Psoas muscle (tissue), 8 donors: ENCODE data around the gene ICAM3. TPM values are rescaled to one million over a fixed set of nuclear protein-coding genes. Genes with fewer than 3 reads are reported as not detected.

Experiments
- ATAC-seq, 4 donors: fragments of 200-7000 bp; cut with Tn5 transposase; one replicate each; pipeline ENCODE4 v1.9.1; 2020; ENCODE audit warnings: moderate library complexity in 3 of 4, mild to moderate bottlenecking in 2 of 4
- DNase-seq, 2 donors: peaks; one replicate each; pipeline ENCODE4 v3.0.0-alpha.2; 2020
- H3K27ac ChIP-seq: fragments of 200-600 bp; one replicate; pipeline ENCODE4 v1.8.0; 2022
- H3K27me3 ChIP-seq, 3 donors: fragments of 200-600 bp in 1 of 3; one replicate each; pipeline versions ENCODE4 v1.6.1 to v1.8.0; 2013 to 2022; ENCODE audit warnings: low read length in 2 of 3, mild to moderate bottlenecking in 2 of 3, moderate library complexity in 1 of 3; ENCODE audit not compliant: insufficient read depth in 3 of 3
- H3K36me3 ChIP-seq, 2 donors: fragments of 200-600 bp in 1 of 2; one replicate each; pipeline versions ENCODE4 v1.6.1 to v1.8.0; 2013 to 2022; ENCODE audit warnings: low read depth in 1 of 2, mild to moderate bottlenecking in 1 of 2, moderate library complexity in 1 of 2; ENCODE audit not compliant: insufficient read depth in 1 of 2
- H3K4me1 ChIP-seq: fragments of 200-600 bp; one replicate; pipeline ENCODE4 v1.8.0; 2022
- H3K4me3 ChIP-seq: fragments of 200-600 bp; one replicate; pipeline ENCODE4 v1.8.0; 2022; ENCODE audit warnings: mild to moderate bottlenecking
- H3K9me3 ChIP-seq: fragments of 200-600 bp; one replicate; pipeline ENCODE4 v1.8.0; 2022
- WGBS, 3 donors: extraction: QIAGEN DNeasy Blood & Tissue Kit; methylation state at CpG; one replicate each; pipeline versions ENCODE4 v1.1.6 to v1.1.7; 2013; 5-methylcytosine and 5-hydroxymethylcytosine counted together
- intact Hi-C, 2 donors: fragments of 100-400 bp; cut with DNase I; formaldehyde crosslinking; loops; one replicate each; pipeline versions ENCODE4 v1.11.0 to v1.14.2; 2022
- polyA plus RNA-seq, 3 donors: library from polyadenylated mRNA; stranded (reverse); fragments of 200-250 nt; gene quantifications; one replicate each; pipeline ENCODE4 v1.2.3, GENCODE V29; 2013
- total RNA-seq, 4 donors: library from RNA; stranded (reverse); fragmentation: NEBNext Ultra II Directional in 2 of 4; extraction: Animal tissue kit (Norgen Biotek cat#: 25700) in 2 of 4; gene quantifications; one replicate each; pipeline versions ENCODE4 v1.2.1 to v1.2.4, GENCODE V29; 2021 to 2023
- TF ChIP-seq, protein P1 (sequence below): fragments of 200-600 bp; IDR thresholded peaks from one replicate; pipeline ENCODE4 v1.8.0; 2022; ENCODE audit warnings: antibody characterized with exemption
- donor health status: healthy with polysubstance abuse.
- donor health status: DM: no; HTN: no; CAD: no; lungs with moderate emphysema.
- donor health status: Bipolar disorder and iron deficiency.
- donor health status: healthy.
- donor health status: DM: yes; HTN: yes; CAD: no.
- donor health status: DM: no; HTN: no; CAD: no.
- donor health status: DM: no; HTN: no; CAD: no.
- donor health status: DM: yes; HTN: yes; CAD: no.

The ICAM3 gene
- total and polyA plus RNA-seq, 7 donors, result 6.4 to 10.1 (median 8.4) TPM

GRCh38 chr19:10285393-10285792 is 54.0 kb downstream of the ICAM3 start:
- TF ChIP-seq, protein P1, sequence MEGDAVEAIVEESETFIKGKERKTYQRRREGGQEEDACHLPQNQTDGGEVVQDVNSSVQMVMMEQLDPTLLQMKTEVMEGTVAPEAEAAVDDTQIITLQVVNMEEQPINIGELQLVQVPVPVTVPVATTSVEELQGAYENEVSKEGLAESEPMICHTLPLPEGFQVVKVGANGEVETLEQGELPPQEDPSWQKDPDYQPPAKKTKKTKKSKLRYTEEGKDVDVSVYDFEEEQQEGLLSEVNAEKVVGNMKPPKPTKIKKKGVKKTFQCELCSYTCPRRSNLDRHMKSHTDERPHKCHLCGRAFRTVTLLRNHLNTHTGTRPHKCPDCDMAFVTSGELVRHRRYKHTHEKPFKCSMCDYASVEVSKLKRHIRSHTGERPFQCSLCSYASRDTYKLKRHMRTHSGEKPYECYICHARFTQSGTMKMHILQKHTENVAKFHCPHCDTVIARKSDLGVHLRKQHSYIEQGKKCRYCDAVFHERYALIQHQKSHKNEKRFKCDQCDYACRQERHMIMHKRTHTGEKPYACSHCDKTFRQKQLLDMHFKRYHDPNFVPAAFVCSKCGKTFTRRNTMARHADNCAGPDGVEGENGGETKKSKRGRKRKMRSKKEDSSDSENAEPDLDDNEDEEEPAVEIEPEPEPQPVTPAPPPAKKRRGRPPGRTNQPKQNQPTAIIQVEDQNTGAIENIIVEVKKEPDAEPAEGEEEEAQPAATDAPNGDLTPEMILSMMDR, result no peak
- no peak for ATAC-seq
- Histone ChIP-seq H3K27ac (no peak overlapping the region), H3K9me3 (no peaks in the 10 kb centered on the region), H3K4me1 (peaks cover 21% of the 10 kb centered on the region), H3K36me3 (peaks cover 0 to 12% of the 10 kb centered on the region in 2 donors), H3K27me3 (peaks cover 0 to 42% (median 19%) of the 10 kb centered on the region in 3 donors), H3K4me3 (no peak overlapping the region)
- intact Hi-C loops, result no loop called here
- 93 to 94% (median 93%) methylated on average over 4 of the region's 4 CpGs for WGBS, 3 donors
- DNase-seq, result no peak

DNA sequence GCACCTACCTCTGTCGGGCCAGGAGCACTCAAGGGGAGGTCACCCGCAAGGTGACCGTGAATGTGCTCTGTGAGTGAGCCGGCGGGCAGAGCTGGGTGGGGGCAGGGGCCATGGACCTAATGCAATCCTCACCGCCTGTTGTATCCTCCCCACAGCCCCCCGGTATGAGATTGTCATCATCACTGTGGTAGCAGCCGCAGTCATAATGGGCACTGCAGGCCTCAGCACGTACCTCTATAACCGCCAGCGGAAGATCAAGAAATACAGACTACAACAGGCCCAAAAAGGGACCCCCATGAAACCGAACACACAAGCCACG is 54.5 kb downstream of the ICAM3 start:
- Histone ChIP-seq H3K9me3 (no peaks in the 10 kb centered on the region), H3K4me3 (no peak overlapping the region), H3K27me3 (peaks cover 0 to 37% (median 16%) of the 10 kb centered on the region in 3 donors), H3K4me1 (peaks cover 16% of the 10 kb centered on the region), H3K36me3 (peaks cover 0 to 12% of the 10 kb centered on the region in 2 donors), H3K27ac (no peak overlapping the region)
- 94 to 96% (median 95%) methylated on average over 13 of the region's 13 CpGs for WGBS, 3 donors
- ATAC-seq (no peak), DNase-seq (no peak)
- TF ChIP-seq, protein P1, result no peak
- intact Hi-C loops, result no loop called here

- H3K4me3 ChIP-seq, result no peak overlapping the region
- ATAC-seq (no peak), DNase-seq (no peak)
- peaks cover 11% of the 10 kb centered on the region for H3K4me1 ChIP-seq
- peaks cover 0 to 31% (median 13%) of the 10 kb centered on the region in 3 donors for H3K27me3 ChIP-seq
- 88 to 91% (median 89%) methylated on average over 34 of the region's 34 CpGs for WGBS, 3 donors
- H3K36me3 ChIP-seq, result peaks cover 0 to 12% of the 10 kb centered on the region in 2 donors
- TF ChIP-seq, protein P1, result no peak
- intact Hi-C loops, result no loop called here
- H3K9me3 ChIP-seq, result no peaks in the 10 kb centered on the region
- H3K27ac ChIP-seq, result no peak overlapping the region
Observed at GRCh38 chr19:10284065-10284959, 55.1 kb downstream of the ICAM3 start.

Other genes with a start within 250 kb of the ICAM3 start
- gene ANGPTL6, start 236.9 kb downstream of the ICAM3 start, total RNA-seq, result not detected
- gene ANGPTL6, start 236.9 kb downstream of the ICAM3 start, polyA plus RNA-seq, result under 1 TPM in 2 of 3 donors, not detected in 1; 0.18 to 0.20 TPM
- gene PPAN, start 233.3 kb downstream of the ICAM3 start, total RNA-seq, result 10 to 100 TPM; 29.3 to 70.6 (median 59.1) TPM
- 10 to 100 TPM; 48.4 to 93.4 (median 60.8) TPM for gene PPAN, start 233.3 kb downstream of the ICAM3 start, polyA plus RNA-seq
- gene P2RY11, start 227.9 kb downstream of the ICAM3 start, total RNA-seq, result 10 to 100 TPM; 11.0 to 18.5 (median 14.6) TPM
- 10 to 100 TPM in 1 of 3 donors, 1 to 10 TPM in 2; 4.0 to 15.7 (median 6.0) TPM for gene P2RY11, start 227.9 kb downstream of the ICAM3 start, polyA plus RNA-seq
- 100 to 1,000 TPM; 278 to 337 (median 305) TPM for gene EIF3G, start 219.7 kb downstream of the ICAM3 start, total RNA-seq
- 100 to 1,000 TPM; 257 to 358 (median 311) TPM for gene EIF3G, start 219.7 kb downstream of the ICAM3 start, polyA plus RNA-seq
- 10 to 100 TPM; 11.1 to 20.2 (median 16.2) TPM for gene DNMT1, start 144.7 kb downstream of the ICAM3 start, total RNA-seq
- 10 to 100 TPM in 2 of 3 donors, 1 to 10 TPM in 1; 7.1 to 25.2 (median 13.5) TPM for gene DNMT1, start 144.7 kb downstream of the ICAM3 start, polyA plus RNA-seq
- 1 to 10 TPM; 1.1 to 2.0 (median 1.6) TPM for gene S1PR2, start 108.3 kb downstream of the ICAM3 start, total RNA-seq
- gene S1PR2, start 108.3 kb downstream of the ICAM3 start, polyA plus RNA-seq, result under 1 TPM; 0.17 to 0.59 (median 0.36) TPM
- gene MRPL4, start 87.4 kb downstream of the ICAM3 start, total RNA-seq, result 10 to 100 TPM; 54.9 to 94.0 (median 58.9) TPM
- 100 to 1,000 TPM in 1 of 3 donors, 10 to 100 TPM in 2; 78.1 to 191 (median 79.9) TPM for gene MRPL4, start 87.4 kb downstream of the ICAM3 start, polyA plus RNA-seq
- gene ICAM1, start 68.5 kb downstream of the ICAM3 start, total RNA-seq, result 1 to 10 TPM; 3.7 to 8.0 (median 6.9) TPM
- 1 to 10 TPM; 2.7 to 7.5 (median 3.3) TPM for gene ICAM1, start 68.5 kb downstream of the ICAM3 start, polyA plus RNA-seq
- gene ICAM4, start 52.7 kb downstream of the ICAM3 start, total RNA-seq, result under 1 TPM in 1 of 4 donors, not detected in 3; 0.47 TPM
- gene ICAM4, start 52.7 kb downstream of the ICAM3 start, polyA plus RNA-seq, result under 1 TPM in 2 of 3 donors, not detected in 1; 0.04 to 0.18 TPM
- under 1 TPM in 2 of 4 donors, not detected in 2; 0.13 to 0.22 TPM for gene ICAM5, start 49.7 kb downstream of the ICAM3 start, total RNA-seq
- gene ICAM5, start 49.7 kb downstream of the ICAM3 start, polyA plus RNA-seq, result under 1 TPM in 2 of 3 donors, not detected in 1; 0.04 TPM
- gene ZGLP1, start 29.8 kb downstream of the ICAM3 start, total RNA-seq, result 1 to 10 TPM in 1 of 4 donors, under 1 TPM in 2, not detected in 1; 0.59 to 2.9 (median 0.69) TPM
- gene ZGLP1, start 29.8 kb downstream of the ICAM3 start, polyA plus RNA-seq, result 1 to 10 TPM in 1 of 3 donors, under 1 TPM in 2; 0.69 to 1.6 (median 1.00) TPM
- 10 to 100 TPM; 16.0 to 21.8 (median 18.3) TPM for gene FDX2, start 23.6 kb downstream of the ICAM3 start, total RNA-seq
- 10 to 100 TPM; 30.7 to 52.5 (median 39.6) TPM for gene FDX2, start 23.6 kb downstream of the ICAM3 start, polyA plus RNA-seq
- gene RAVER1, start 6.1 kb downstream of the ICAM3 start, total RNA-seq, result 10 to 100 TPM in 2 of 4 donors, 1 to 10 TPM in 2; 7.9 to 11.2 (median 9.9) TPM
- gene RAVER1, start 6.1 kb downstream of the ICAM3 start, polyA plus RNA-seq, result 1 to 10 TPM; 4.3 to 8.2 (median 4.8) TPM
- 10 to 100 TPM; 37.1 to 57.6 (median 40.4) TPM for gene TYK2, start 40.9 kb upstream of the ICAM3 start, total RNA-seq
- gene TYK2, start 40.9 kb upstream of the ICAM3 start, polyA plus RNA-seq, result 10 to 100 TPM; 40.7 to 58.8 (median 41.7) TPM
- 100 to 1,000 TPM; 165 to 182 (median 171) TPM for gene CDC37, start 63.9 kb upstream of the ICAM3 start, total RNA-seq
- 100 to 1,000 TPM; 208 to 268 (median 234) TPM for gene CDC37, start 63.9 kb upstream of the ICAM3 start, polyA plus RNA-seq
- gene PDE4A, start 80.9 kb upstream of the ICAM3 start, total RNA-seq, result 10 to 100 TPM in 3 of 4 donors, 1 to 10 TPM in 1; 7.9 to 29.0 (median 16.8) TPM
- gene PDE4A, start 80.9 kb upstream of the ICAM3 start, polyA plus RNA-seq, result 10 to 100 TPM in 2 of 3 donors, 1 to 10 TPM in 1; 4.1 to 15.1 (median 11.5) TPM
- 100 to 1,000 TPM; 109 to 208 (median 169) TPM for gene KEAP1, start 163.7 kb upstream of the ICAM3 start, total RNA-seq
- gene KEAP1, start 163.7 kb upstream of the ICAM3 start, polyA plus RNA-seq, result 100 to 1,000 TPM; 154 to 242 (median 205) TPM
- under 1 TPM; 0.15 to 0.30 (median 0.17) TPM for gene S1PR5, start 177.8 kb upstream of the ICAM3 start, total RNA-seq
- under 1 TPM; 0.07 to 0.12 (median 0.08) TPM for gene S1PR5, start 177.8 kb upstream of the ICAM3 start, polyA plus RNA-seq
- 10 to 100 TPM; 42.5 to 71.8 (median 60.8) TPM for gene ATG4D, start 204.3 kb upstream of the ICAM3 start, total RNA-seq
- 10 to 100 TPM; 49.3 to 95.7 (median 72.8) TPM for gene ATG4D, start 204.3 kb upstream of the ICAM3 start, polyA plus RNA-seq
- gene KRI1, start 226.4 kb upstream of the ICAM3 start, total RNA-seq, result 10 to 100 TPM; 17.3 to 20.6 (median 20.3) TPM
- gene KRI1, start 226.4 kb upstream of the ICAM3 start, polyA plus RNA-seq, result 10 to 100 TPM; 14.8 to 21.6 (median 20.1) TPM
- 10 to 100 TPM in 3 of 4 donors, 1 to 10 TPM in 1; 6.1 to 13.1 (median 11.8) TPM for gene CDKN2D, start 229.4 kb upstream of the ICAM3 start, total RNA-seq
- 10 to 100 TPM; 18.0 to 29.2 (median 22.7) TPM for gene CDKN2D, start 229.4 kb upstream of the ICAM3 start, polyA plus RNA-seq
- gene AP1M2, start 247.7 kb upstream of the ICAM3 start, total RNA-seq, result not detected
- gene AP1M2, start 247.7 kb upstream of the ICAM3 start, polyA plus RNA-seq, result under 1 TPM in 1 of 3 donors, not detected in 2; 0.13 TPM